ENCODE results near the gene ALPK1. TPM values are rescaled to one million over a fixed set of nuclear protein-coding genes. Genes with fewer than 3 reads are reported as not detected.
"Not testable (repeated sequence)": the region's sequence is repeated elsewhere in the genome, so short reads cannot be mapped to it uniquely, and the experiment has no call there.

ALPK1 gene
- total RNA-seq, 5 donors from 2014 or later (not counting 1 experiment from before 2014, with no cell fraction given), result 8.3 to 22.9 (median 9.3) TPM

DNA sequence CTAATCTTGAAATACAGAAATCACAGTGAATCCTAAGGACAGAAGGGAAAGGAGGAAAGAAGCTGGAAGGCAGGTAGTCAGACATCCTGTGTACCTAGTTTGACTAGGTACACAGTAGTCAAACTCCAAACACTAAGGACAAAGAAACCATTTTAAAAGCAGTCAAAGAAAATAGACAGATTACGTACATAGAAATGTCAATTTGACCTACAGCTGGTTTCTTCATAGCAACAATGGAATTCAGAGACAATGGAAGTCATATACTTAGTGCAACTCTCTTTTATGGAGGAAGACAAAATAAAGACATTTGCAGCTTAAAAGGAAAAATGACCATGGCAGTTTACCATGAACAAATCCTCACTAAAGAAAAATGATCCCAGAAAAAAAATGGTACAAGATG is 139.8 kb downstream of the ALPK1 start:
- POLR2A ChIA-PET, result no interaction called here
- Histone ChIP-seq H3K36me3 (ENCODE audit: control insufficient read depth in 2 of 2, extremely low read depth in 1 of 2, insufficient read depth in 1 of 2, low read length in 1 of 2) (peaks cover 0 to 5% of the 10 kb centered on the region in 2 donors), H3K9me3 (no peaks in the 10 kb centered on the region), H3K4me1 (ENCODE audit: control insufficient read depth in 1 of 2, extremely low read depth in 1 of 2, insufficient read depth in 2 of 2, low read length in 2 of 2) (no peaks in the 10 kb centered on the region), H3K4me3 (ENCODE audit: control insufficient read depth in 1 of 2, extremely low read depth in 1 of 2, low read length in 1 of 2) (no peak overlapping the region), H3K27ac (ENCODE audit: low read length) (no peak overlapping the region), H3K27me3 (replicated peaks in 1 of 2; ENCODE audit: control insufficient read depth in 2 of 2, extremely low read depth in 1 of 2, insufficient read depth in 2 of 2, low read length in 1 of 2) (no peaks in the 10 kb centered on the region)
- H3K9me3 Mint-ChIP-seq, result peaks cover 0 to 3% (median 0%) of the 10 kb centered on the region in 3 donors
- no CpG with 5 or more reads among the region's 1 CpG for WGBS (ENCODE audit: insufficient coverage)
- DNase-seq, result no peak
- ATAC-seq (replicated peaks in 1 of 4), result no peak
- H3K27ac Mint-ChIP-seq, result no peak overlapping the region
- H3K4me3 Mint-ChIP-seq, result no peak overlapping the region
- H3K36me3 Mint-ChIP-seq, result peaks cover 62% of the 10 kb centered on the region
- H3K27me3 Mint-ChIP-seq, result no peaks in the 10 kb centered on the region
- CTCF ChIA-PET, result no interaction called here
- no peaks in the 10 kb centered on the region for H3K4me1 Mint-ChIP-seq

- H3K9me3 ChIP-seq; POLR2A ChIA-PET; DNase-seq; H3K27me3 Mint-ChIP-seq; H3K4me3 ChIP-seq (ENCODE audit: control insufficient read depth in 1 of 2, extremely low read depth in 1 of 2, low read length in 1 of 2); H3K4me3 Mint-ChIP-seq; H3K27ac ChIP-seq (ENCODE audit: low read length); H3K4me1 Mint-ChIP-seq; H3K4me1 ChIP-seq (ENCODE audit: control insufficient read depth in 1 of 2, extremely low read depth in 1 of 2, insufficient read depth in 2 of 2, low read length in 2 of 2); ATAC-seq (replicated peaks in 1 of 4); H3K36me3 ChIP-seq (ENCODE audit: control insufficient read depth in 2 of 2, extremely low read depth in 1 of 2, insufficient read depth in 1 of 2, low read length in 1 of 2); H3K27me3 ChIP-seq (replicated peaks in 1 of 2; ENCODE audit: control insufficient read depth in 2 of 2, extremely low read depth in 1 of 2, insufficient read depth in 2 of 2, low read length in 1 of 2); H3K27ac Mint-ChIP-seq; CTCF ChIA-PET: not testable (repeated sequence)
- WGBS (ENCODE audit: insufficient coverage), result no CpG with 5 or more reads among the region's 2 CpGs
- peaks cover 10 to 36% (median 21%) of the 10 kb centered on the region in 3 donors for H3K9me3 Mint-ChIP-seq
- H3K36me3 Mint-ChIP-seq, result peaks cover 73% of the 10 kb centered on the region
These were observed 145.1 kb downstream of the ALPK1 start for GRCh38 chr4:112442226-112442625.

- no peaks in the 10 kb centered on the region for H3K27me3 Mint-ChIP-seq
- no peak overlapping the region for H3K4me3 Mint-ChIP-seq
- H3K27ac ChIP-seq (ENCODE audit: low read length), result no peak overlapping the region
- no peaks in the 10 kb centered on the region for H3K27me3 ChIP-seq (replicated peaks in 1 of 2; ENCODE audit: control insufficient read depth in 2 of 2, extremely low read depth in 1 of 2, insufficient read depth in 2 of 2, low read length in 1 of 2)
- ATAC-seq (replicated peaks in 1 of 4) (no peak), DNase-seq (no peak)
- H3K9me3 Mint-ChIP-seq, result peaks cover 8 to 27% (median 15%) of the 10 kb centered on the region in 3 donors
- H3K36me3 ChIP-seq (ENCODE audit: control insufficient read depth in 2 of 2, extremely low read depth in 1 of 2, insufficient read depth in 1 of 2, low read length in 1 of 2), result no peaks in the 10 kb centered on the region
- H3K4me1 ChIP-seq (ENCODE audit: control insufficient read depth in 1 of 2, extremely low read depth in 1 of 2, insufficient read depth in 2 of 2, low read length in 2 of 2), result no peaks in the 10 kb centered on the region
- no peak overlapping the region for H3K27ac Mint-ChIP-seq
- 100% methylated on average over 2 of the region's 8 CpGs for WGBS (ENCODE audit: insufficient coverage)
- H3K4me3 ChIP-seq (ENCODE audit: control insufficient read depth in 1 of 2, extremely low read depth in 1 of 2, low read length in 1 of 2), result no peak overlapping the region
- ChIA-PET CTCF (no interaction called here), POLR2A (no interaction called here)
- peaks cover 23% of the 10 kb centered on the region for H3K36me3 Mint-ChIP-seq
- no peaks in the 10 kb centered on the region for H3K9me3 ChIP-seq
- no peaks in the 10 kb centered on the region for H3K4me1 Mint-ChIP-seq
These were observed 151.3 kb downstream of the ALPK1 start for GRCh38 chr4:112448306-112449132.

- DNase-seq, result no peak
- no peaks in the 10 kb centered on the region for H3K9me3 ChIP-seq
- H3K27me3 Mint-ChIP-seq, result no peaks in the 10 kb centered on the region
- CTCF ChIA-PET, result no interaction called here
- H3K9me3 Mint-ChIP-seq, result peaks cover 5 to 15% (median 10%) of the 10 kb centered on the region in 3 donors
- H3K27me3 ChIP-seq (replicated peaks in 1 of 2; ENCODE audit: control insufficient read depth in 2 of 2, extremely low read depth in 1 of 2, insufficient read depth in 2 of 2, low read length in 1 of 2), result no peaks in the 10 kb centered on the region
- H3K27ac Mint-ChIP-seq, result no peak overlapping the region
- no peak overlapping the region for H3K27ac ChIP-seq (ENCODE audit: low read length)
- H3K4me1 ChIP-seq (ENCODE audit: control insufficient read depth in 1 of 2, extremely low read depth in 1 of 2, insufficient read depth in 2 of 2, low read length in 2 of 2), result no peaks in the 10 kb centered on the region
- H3K36me3 Mint-ChIP-seq, result peaks cover 12% of the 10 kb centered on the region
- H3K4me1 Mint-ChIP-seq, result no peaks in the 10 kb centered on the region
- POLR2A ChIA-PET, result no interaction called here
- WGBS (ENCODE audit: insufficient coverage), result 94% methylated on average over 3 of the region's 3 CpGs
- no peaks in the 10 kb centered on the region for H3K36me3 ChIP-seq (ENCODE audit: control insufficient read depth in 2 of 2, extremely low read depth in 1 of 2, insufficient read depth in 1 of 2, low read length in 1 of 2)
- H3K4me3 ChIP-seq (ENCODE audit: control insufficient read depth in 1 of 2, extremely low read depth in 1 of 2, low read length in 1 of 2), result no peak overlapping the region
- no peak for ATAC-seq (replicated peaks in 1 of 4)
- H3K4me3 Mint-ChIP-seq, result no peak overlapping the region
These were observed 152.5 kb downstream of the ALPK1 start for GRCh38 chr4:112449708-112450107.

DNA sequence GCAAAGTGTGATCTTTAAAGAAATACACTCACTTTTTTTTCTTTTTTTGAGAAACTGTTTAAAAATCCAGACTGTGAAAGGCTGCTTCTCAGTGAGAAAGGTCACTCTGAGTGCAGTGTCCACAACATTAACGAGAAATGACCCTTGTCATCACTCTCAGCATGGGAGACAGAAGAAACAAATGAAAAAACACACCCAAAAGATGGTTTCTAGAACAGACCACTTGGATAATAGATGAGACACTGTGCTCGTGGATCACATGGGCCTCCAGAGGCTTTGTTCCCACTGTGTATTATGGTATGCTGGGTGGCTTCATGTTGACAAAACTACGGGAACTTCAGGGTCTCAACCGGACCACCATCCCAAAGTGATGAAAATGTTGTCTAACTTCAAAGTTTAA is 153.9 kb downstream of the ALPK1 start:
- ChIA-PET POLR2A (no interaction called here), CTCF (no interaction called here)
- ATAC-seq (replicated peaks in 1 of 4) (no peak), DNase-seq (no peak)
- no peaks in the 10 kb centered on the region for H3K4me1 ChIP-seq (ENCODE audit: control insufficient read depth in 1 of 2, extremely low read depth in 1 of 2, insufficient read depth in 2 of 2, low read length in 2 of 2)
- H3K27me3 ChIP-seq (replicated peaks in 1 of 2; ENCODE audit: control insufficient read depth in 2 of 2, extremely low read depth in 1 of 2, insufficient read depth in 2 of 2, low read length in 1 of 2), result peaks cover 0 to 3% of the 10 kb centered on the region in 2 experiments
- no peak overlapping the region for H3K27ac Mint-ChIP-seq
- peaks cover 4% of the 10 kb centered on the region for H3K36me3 Mint-ChIP-seq
- H3K4me1 Mint-ChIP-seq, result no peaks in the 10 kb centered on the region
- no peak overlapping the region for H3K4me3 ChIP-seq (ENCODE audit: control insufficient read depth in 1 of 2, extremely low read depth in 1 of 2, low read length in 1 of 2)
- WGBS (ENCODE audit: insufficient coverage), result 60% methylated on average over 1 of the region's 4 CpGs
- peaks cover 0 to 4% (median 3%) of the 10 kb centered on the region in 3 donors for H3K9me3 Mint-ChIP-seq
- no peaks in the 10 kb centered on the region for H3K9me3 ChIP-seq
- H3K27me3 Mint-ChIP-seq, result peaks cover 0 to under 1% of the 10 kb centered on the region in 2 donors
- no peak overlapping the region for H3K27ac ChIP-seq (ENCODE audit: low read length)
- H3K4me3 Mint-ChIP-seq, result no peak overlapping the region
- H3K36me3 ChIP-seq (ENCODE audit: control insufficient read depth in 2 of 2, extremely low read depth in 1 of 2, insufficient read depth in 1 of 2, low read length in 1 of 2), result no peaks in the 10 kb centered on the region

DNA sequence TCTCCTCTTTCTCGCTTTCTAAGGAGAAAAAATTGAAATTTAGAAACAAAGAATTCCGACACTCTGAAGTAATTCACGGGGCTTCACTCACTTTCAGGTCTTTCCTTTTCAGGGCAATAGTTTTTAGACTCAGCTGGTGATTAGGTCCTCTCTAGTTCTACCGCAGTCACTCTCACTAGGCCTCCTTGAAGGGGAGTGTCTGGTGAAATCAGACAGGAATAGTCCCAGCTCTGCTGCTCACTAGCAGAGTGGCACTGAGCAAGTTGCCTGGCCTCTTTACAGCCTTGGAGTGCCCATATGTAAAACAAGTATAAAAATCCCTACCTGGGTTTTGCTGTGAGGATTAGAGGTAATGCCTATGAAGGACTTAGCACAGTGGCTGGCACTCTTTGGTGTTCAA is 154.7 kb downstream of the ALPK1 start:
- no peaks in the 10 kb centered on the region for H3K4me1 ChIP-seq (ENCODE audit: control insufficient read depth in 1 of 2, extremely low read depth in 1 of 2, insufficient read depth in 2 of 2, low read length in 2 of 2)
- no peaks in the 10 kb centered on the region for H3K9me3 ChIP-seq
- ATAC-seq (replicated peaks in 1 of 4), result no peak
- peaks cover 0 to 7% of the 10 kb centered on the region in 2 experiments for H3K27me3 ChIP-seq (replicated peaks in 1 of 2; ENCODE audit: control insufficient read depth in 2 of 2, extremely low read depth in 1 of 2, insufficient read depth in 2 of 2, low read length in 1 of 2)
- Mint-ChIP-seq H3K4me1 (no peaks in the 10 kb centered on the region), H3K27ac (no peak overlapping the region), H3K4me3 (no peak overlapping the region), H3K27me3 (peaks cover 3 to 4% of the 10 kb centered on the region in 2 donors), H3K36me3 (no peaks in the 10 kb centered on the region), H3K9me3 (no peaks in the 10 kb centered on the region)
- WGBS (ENCODE audit: insufficient coverage), result no CpG with 5 or more reads among the region's 4 CpGs
- no peaks in the 10 kb centered on the region for H3K36me3 ChIP-seq (ENCODE audit: control insufficient read depth in 2 of 2, extremely low read depth in 1 of 2, insufficient read depth in 1 of 2, low read length in 1 of 2)
- no peak overlapping the region for H3K4me3 ChIP-seq (ENCODE audit: control insufficient read depth in 1 of 2, extremely low read depth in 1 of 2, low read length in 1 of 2)
- POLR2A ChIA-PET, result no interaction called here
- DNase-seq, result no peak
- H3K27ac ChIP-seq (ENCODE audit: low read length), result no peak overlapping the region
- CTCF ChIA-PET, result no interaction called here
